Stimulated activated CD4-positive, alpha-beta T cell treated with anti-CD3 and anti-CD28 coated beads, Interleukin-15, amount 100 ng/mL, for 24 hours (primary cell): Measurements from ENCODE around the gene SNPH.

ENCODE experiments used
- DNase-seq: peaks from one replicate; pipeline ENCODE4 v3.0.0-alpha.2; 2020

Gene SNPH

DNA sequence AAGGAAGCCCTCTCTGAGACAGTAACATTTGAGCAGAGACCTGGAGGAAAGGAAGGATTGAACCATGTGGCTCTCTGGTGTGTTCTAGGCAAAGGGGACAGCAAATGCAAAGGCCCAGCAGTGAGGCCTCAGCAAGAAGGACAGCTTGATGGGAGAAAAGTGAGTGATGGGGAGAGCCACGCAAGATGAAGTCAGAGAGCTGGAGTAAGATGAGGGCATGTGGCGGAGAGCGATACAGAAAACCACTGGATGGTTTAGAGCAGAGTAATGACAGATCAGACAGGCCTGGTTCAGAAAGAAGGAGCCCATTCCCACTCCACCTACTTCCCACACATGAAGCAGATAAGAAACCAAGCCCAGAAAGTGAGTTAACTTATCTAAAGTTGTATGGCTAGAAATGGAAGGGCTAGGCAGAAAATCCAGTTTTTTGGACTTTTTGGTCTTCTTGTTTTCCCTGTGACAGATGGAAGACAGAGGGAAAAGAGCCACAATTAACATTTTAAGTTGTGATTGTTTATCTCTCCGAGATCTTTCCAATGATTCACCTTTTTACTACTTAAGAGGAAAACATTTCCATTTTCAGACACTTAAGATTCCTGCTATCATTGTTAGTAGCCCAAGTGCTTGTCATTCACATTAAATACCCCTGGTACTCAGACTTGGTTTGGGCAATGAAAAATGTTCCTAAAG is 723 bp upstream of the SNPH start:
- no peak for DNase-seq

DNA sequence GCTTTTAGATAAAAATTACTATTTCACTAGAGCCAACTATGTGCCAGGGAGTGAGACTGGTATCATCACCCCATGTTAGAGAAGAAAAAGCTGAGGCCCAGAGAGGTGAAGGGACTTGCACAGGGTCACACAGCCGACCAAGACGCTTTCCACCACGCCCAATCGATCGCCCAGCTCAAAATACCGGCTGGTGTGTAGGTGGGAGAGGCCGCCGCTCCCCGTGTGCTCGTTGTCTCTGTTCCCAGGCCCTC is 253 bp upstream of the SNPH start:
- no peak for DNase-seq

DNA sequence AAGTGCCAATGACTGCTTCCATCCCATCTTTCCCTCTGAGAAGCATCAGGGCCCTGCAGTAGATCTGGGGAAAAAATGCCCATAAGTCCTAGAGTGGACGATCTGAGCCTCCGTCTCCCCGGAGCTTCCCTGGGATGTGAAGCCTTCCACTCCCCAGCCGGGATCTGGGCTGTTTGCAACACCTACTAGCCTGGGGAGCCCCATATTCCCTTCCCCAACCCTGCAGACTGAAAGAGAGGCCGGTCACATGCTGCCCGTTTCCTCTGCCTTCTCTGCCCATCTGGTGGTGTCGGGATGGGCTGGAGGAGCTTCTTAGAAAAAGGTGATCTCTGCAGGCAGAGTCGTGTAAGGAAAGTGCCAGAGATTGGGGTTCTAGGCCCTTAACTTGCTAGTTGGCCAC is 1.1 kb downstream of the SNPH start:
- DNase-seq: no peak

DNA sequence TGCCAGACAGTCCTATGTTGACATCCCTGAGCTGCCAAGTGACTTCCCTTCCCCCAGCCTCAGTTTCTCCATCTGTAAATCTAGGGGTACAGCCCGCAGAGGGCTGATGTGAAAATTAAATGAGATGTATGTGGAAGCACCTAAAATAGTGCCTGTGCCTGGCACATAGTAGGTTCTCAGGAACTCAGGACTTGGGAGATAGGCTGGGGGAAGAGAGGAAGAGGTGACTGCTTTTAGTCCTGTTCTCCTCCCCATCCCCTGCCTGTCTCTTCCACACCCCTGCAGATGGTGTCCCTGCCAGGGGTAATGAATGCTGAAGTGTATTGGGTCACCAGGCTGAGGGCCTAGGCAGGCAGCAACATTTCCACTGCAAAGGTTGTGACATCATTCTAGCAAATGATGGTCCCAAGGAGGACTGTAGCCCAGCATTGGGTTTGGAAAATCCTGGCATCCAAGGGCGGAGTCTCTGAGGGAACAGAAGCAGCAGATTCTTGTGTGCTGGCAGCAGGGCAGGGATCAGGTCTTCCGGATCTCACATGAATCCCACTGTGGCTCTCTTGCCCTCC is 1.8 kb downstream of the SNPH start:
- no peak for DNase-seq

DNA sequence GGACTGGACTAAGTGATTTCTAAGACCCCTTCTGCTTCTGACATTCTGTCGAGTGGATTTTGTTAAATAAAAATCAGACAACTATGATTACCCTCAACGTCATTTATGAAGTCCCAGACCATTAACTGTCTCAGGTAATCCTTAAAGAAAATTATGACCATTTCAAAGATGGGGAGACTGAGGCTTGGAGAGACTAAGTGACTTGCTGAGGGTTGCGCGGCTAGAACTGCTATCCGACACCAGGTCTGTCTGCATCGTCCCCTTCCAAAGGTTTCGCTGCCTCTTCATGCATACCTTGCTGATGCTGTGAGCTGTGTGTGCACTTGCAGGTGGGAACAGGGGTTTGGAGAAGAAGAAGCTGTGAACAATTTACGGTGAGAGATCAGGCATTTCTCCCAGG is 3.1 kb downstream of the SNPH start:
- DNase-seq: no peak

DNA sequence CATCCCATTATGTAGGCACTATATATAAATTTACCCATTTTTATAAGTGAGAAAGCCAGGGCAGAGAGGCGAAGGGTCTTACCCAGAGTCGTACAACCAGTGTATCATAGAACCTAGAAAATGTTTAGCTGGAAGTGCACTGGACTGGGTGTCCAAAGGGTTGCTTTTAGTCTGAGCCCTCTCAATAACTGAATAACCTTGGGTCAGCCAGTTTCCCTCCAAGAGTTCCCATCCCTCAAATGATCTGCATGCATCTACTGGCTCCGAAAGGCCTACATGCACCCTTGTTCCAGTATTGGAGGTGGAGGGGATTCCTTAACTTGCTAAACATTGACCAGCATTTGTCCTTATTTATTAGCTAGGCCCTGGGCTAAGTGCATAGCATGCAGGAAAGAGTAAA is 3.8 kb downstream of the SNPH start:
- DNase-seq: no peak

DNA sequence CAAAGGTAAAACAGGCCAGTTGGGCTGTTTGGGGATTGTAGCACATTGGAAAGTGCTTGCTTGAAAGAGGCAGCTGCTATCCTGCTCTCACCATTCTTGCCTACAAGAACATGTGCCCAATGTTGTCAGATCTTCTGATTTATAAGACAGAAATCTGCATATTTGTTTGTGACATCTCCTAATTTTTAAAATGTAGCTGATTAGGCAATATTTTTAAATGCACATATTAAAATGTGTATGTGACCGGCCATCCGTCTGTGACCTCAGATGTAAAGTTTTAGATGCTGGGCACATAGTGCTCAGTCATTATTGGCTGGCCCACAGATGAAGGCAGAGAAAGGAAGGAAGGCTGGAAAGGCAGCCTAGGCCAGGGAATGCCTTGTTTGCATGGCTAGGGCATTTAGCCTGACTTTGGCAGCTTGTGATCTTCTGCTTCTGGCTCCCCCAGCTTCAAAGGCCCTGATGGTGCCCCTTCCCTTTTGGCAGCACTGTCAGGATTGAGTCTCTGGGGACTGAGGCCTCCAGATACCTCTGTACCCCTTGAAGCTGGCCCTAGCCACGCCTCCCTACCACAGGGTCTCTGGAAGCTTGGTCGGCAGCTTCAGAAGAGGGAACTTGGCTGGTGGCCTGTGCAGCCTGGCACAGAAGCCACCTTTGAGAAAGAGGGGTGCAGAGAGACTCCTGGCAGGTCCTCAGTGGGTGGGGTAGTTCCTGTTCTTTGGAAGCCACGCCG is 6.4 kb downstream of the SNPH start:
- no peak for DNase-seq

DNA sequence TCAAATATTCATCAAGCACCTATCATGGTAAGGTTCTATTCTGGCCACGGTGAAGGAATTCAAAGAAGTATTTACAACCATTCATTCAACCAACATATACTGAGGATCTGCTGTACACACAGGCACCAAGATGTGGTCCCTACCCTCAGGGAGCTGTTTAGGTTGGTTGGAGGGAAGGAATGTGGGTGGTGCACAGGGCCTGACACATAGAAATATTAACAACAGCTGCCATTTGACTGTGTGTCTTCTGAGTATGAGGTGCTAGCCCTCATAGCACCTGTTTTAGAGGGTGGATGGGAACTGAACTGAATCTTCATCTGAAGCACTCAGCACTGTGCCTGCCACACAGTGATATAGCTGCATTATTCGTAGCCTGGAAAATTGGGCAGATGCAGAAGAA is 7.3 kb downstream of the SNPH start:
- DNase-seq: no peak

DNA sequence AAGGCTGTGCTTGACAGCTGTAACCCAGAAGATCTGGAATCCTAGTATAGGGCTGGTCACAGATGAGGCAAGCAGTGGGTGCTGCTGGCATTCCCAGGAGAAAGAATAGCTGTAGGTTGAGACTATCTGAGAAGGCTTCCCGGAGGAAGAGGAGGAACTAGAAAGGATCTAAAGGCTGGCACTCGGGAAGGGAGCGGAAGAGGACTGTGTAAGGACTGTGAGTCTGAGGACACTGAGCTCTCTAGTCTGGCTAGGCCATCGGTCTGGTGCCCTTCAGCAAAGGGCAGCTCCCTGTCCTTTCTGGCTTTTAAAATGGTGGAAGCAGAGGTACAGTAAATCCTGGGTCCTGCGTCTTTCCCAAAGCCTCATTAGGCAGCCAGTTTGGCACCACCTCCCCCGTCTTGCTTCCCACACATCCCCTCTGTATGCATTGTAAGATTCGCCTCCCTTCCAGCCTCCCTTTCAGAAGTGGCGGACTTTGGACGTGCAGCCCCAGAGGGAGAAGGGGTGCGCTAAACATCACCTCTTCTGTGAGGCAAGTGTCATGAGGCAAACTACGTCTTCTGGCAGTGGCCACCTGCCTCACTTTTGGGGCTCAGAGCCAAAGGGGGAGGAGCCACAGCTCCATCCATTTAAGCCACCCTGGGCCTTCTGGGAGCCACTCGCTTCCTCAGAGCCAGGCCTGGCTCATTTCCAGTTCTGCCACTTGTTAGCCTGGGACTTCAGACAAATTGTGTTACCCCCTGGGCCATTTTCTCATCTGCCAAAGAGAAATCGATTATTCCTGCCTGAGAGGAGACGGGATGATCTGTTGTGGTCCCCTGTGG is 8.6 kb downstream of the SNPH start:
- no peak for DNase-seq

DNA sequence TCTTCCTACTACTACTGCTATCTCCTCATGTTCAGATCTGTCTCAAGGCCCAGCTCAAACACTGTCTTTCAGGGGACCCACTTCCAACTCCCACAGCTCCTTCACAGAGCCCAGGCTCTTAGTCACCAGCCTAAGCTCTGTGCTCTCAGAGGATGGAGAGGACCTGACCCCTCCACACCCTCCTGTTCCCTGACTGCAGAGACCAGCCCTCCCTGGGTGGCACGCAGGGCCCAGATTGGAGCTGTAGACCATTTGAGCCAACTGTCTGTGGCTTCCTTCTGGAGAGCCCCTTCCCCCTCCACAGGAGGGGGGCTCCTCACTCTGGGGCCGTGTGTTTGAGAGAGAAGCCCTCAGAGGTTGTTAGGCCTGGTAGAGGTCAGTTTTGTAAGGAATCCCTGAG is 9.8 kb downstream of the SNPH start:
- DNase-seq: no peak

DNA sequence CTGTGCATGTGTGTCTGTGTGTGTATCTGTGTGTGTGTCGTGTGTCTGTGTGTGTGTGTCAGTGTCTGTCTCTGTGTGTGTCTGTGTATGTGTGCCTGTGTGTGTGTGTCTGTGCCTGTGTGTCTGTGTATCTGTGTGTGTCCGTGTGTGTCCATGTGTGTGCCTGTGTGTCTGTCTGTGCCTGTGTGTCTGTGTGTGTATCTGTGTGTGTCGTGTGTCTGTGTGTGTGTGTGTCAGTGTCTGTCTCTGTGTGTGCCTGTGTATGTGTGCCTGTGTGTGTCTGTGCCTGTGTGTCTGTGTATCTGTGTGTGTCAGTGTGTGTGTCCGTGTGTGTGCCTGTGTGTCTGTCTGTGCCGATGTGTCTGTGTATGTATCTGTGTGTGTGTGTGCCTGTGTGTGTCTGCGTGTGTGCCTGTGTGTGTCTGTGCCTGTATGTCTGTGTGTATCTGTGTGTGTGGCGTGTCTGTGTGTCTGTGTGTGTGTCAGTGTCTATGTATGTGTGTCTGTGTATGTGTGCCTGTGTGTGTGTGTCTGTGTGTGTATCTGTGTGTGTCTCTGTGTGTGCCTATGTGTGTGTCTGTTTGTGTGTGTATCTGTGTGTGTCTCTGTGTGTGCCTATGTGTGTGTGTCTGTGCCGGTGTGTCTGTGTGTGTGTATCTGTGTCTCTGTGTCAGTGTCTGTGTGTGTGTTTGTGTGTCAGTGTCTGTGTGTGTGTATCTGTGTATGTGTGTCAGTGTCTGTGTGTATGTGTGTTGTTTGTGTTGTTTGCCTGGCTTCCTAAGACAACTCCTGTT is 11.6 kb downstream of the SNPH start:
- DNase-seq: no peak

DNA sequence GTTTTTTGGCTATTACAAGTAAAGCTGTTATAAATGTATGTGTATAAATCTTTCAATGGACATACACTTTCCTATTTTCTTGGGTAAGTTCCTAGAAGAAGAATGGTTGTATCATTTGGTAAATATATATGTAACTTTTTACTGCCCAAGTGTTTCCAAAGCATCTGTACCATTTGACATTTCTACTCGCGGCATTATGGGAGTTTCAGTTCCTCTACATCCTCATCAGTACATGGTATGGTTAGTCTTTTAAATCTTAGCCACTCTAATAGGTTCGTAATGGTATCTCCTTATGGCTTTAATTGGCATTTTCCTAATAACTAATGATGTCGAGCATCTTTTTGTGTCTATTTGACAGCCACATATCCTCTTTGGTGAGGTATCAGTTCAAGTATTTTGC is 12.9 kb downstream of the SNPH start:
- DNase-seq: no peak

DNA sequence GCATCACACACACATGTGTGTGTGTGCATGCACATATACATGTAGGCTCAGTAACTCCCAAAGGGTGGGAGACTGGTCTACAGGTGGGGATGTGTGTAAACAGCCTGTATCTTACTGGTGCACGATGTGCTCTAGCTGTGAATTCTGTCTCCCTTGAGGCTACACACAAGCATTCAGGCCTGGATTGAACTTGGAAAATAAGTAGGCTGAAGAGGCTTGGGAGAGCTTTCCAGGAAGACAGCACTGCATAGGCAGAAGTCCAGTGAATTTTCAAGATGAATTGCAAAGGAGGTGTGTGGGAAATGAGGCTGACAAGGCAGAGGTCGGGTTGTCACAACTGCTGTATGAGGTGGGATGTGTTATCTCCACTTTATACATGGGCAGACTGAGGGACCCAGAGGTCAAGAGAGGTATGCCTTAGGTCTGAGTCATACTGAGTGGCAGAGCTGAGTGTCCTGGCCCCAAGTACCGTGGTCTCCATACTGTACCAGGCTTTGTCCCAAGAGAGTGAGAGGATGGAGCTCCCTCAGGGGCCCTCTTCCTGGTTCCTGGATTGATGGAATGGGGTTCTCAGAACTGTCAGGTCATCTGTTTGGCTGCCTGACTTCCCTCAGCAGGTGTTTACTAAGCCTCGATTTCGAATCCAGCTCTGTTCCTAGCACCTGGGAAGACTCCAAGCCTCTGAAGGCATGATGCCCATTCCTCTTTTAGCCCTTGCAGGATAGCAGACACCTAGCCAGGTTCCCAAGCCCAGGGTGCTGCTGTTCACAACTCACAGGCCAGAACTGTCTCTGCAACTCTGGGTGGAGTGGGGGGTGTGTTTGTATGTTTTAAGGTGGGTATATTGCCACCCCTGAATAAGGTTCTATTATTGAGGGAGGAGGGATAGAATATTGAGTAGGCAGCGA is 14.4 kb downstream of the SNPH start:
- DNase-seq: no peak

DNA sequence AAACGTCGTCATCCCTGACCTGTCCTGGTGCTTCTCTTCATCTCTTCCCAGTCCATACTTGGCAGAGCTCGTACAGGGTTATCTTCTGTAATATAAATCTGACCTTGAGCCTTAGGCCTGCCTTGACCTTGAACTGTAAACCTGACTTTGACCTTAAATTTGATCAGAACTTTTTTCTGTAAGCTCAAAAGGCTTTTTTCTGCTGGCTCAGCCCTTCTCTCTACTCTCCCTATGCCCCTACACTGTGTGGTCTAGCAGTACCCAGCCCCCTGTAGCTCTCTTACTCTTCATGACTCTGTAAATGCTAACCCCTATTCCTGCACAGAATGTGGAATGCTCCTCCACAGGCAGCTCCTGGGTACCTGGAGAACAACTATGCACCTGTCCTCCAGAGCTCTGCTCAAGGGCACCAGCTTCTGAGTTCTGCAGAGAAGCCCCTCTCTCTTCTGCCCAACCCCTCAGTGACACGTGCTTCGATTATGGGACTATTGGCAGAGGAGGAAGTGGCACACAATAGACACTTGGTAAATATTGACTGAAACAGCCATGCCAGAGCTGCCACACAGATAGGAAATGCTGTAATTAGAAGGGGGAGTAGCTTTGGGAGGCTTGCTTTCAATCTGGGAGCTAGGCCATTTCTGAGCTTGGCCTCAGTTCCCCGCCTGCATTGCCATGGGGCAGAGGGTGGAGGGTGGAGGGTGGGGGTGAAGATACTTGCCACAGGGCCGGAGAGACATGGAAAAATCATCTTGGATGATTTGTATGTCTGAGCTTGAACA is 15.4 kb downstream of the SNPH start:
- DNase-seq: no peak

DNA sequence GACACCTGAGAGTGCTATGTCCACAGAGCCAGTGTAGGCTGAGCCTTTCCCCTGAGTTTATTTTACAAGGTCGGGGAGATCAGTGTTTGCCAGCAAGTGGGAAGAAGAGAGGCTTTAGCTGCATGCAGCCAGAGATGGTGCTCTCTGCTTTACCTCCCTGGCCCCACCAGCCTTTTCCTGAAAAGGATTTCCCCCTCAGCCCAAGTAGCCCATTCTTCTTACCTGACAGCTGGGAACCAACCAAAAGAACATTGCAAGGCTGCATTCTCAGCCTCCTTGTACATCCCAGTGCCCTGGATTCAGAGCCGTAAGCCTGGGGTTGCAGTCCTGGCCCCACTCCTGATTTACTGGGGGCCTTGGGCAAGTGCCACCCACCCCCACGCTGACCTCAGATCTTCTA is 16.9 kb downstream of the SNPH start:
- DNase-seq: no peak

DNA sequence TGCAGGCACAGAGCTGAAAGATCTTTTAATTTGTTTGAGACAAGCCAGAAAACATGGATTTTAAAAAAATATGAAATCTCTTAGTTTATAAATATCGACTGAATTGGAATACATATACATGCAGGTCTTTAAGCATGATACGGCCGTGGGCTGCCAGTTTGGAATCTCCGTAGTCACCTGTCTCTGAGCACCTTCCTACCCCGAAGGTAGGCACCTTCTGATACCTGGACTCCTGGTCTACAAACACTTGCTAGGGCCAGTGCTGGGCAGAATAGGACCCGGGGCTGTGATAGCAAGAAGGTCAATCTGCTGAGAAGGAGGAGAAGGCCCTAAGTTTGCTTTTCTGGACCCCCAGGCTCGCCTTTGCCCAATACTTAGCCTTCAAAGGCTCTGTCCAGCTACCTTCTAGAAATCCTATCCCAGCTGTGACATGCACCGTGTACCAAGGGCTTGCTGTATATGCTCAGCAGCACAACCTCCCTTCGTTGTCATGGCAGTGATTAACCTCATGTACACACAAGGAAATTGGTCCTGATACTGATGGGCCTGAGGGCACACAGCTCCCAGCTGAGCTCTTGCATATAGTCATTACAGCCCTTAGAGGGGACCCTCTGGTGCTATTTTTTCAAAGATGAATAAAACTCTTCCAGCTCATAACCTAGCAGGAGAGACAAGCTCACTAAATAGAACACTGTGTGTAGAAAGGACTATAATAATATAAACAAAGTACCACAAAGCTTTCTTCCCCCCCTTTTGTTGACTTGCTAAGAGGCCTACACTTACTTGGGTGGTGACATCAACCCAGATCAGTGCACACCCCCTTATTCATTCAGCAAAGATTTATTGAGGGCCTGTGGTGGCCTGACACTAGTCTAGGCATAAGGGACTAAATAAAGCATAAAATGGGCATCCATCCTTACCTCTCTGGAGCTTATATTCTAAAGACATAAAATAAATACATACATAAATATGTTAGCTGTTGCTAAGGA is 17.7 kb downstream of the SNPH start:
- no peak for DNase-seq

DNA sequence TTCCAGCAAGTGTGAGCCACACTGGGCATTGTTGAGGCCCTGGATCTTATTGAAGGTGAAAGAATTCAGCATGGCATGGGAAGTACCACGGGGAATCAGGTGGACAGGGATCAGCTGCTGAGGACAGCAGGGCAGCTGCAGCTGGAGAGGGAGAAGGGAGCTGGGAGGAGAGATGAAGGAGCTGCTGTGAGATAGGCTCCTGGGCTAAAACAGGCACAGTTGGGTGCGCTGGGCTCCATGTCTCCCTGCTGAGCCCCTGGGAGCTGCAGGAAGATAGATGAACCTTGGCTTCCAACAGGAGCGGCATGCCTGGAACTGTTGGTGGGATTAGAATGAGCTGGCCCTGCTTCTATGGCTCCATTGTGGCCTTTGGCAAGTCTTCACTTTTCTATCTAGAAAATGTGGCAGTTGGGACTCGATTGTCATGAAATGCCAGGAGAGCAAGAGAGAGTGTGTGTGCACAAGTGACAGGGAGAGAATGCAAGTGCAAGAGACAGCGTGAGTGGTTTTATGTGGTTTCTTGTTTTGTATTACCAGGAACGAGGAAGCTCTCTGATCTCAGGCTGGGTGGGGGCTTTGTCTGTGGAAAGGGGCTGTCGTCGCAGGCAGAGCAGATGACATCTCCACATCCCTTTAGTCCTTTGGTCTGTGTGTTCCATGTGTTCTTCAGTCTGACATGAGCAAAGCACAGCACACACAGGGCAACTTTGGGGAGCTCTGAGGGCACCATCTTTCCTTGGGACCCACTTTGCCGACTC is 20.4 kb downstream of the SNPH start:
- DNase-seq: no peak

DNA sequence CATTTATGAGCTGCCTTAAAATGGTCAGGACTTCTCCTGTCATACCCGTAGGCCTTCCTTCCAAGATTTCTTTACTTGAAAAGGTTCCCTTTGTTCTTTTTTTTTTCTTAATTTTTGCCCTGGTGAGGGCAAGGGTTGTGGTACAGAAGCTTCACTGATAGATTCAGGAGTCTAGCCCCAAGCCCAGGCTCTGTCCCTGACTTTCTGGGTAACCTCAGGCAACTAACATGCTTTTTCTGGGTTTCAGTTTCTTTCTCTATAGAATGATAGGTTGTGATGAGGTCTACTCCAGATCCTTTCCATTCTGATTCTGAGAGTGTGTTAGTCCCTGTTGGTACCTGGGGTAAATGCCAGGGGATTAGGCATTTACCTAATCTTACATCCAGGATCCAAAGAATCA is 21.2 kb downstream of the SNPH start:
- DNase-seq: peak; percentile 23
